Tibial artery (tissue), 4 donors: ENCODE results near the gene ZBTB5.

Source experiments
- DNase-seq, 2 donors: peaks; one replicate each; pipeline ENCODE4 v3.0.0-alpha.2; 2019
- H3K27ac ChIP-seq, 2 donors: fragments of 200-600 bp; sonication (generic) in 1 of 2; 1 replicate in 1 of 2; 2 replicates in 1 of 2; pipeline ENCODE4 v1.5.1; 2018 to 2019; ENCODE audit warnings: mild to moderate bottlenecking in 1 of 2
- H3K27me3 ChIP-seq, 2 donors: fragments of 200-600 bp; sonication (generic) in 1 of 2; one replicate each; pipeline versions ENCODE4 v1.5.1 to v1.6.0; 2016 to 2019
- H3K36me3 ChIP-seq, 3 donors: fragments of 200-600 bp; sonication (generic) in 2 of 3; one replicate each; pipeline ENCODE4 v1.5.1; 2016 to 2019; ENCODE audit warnings: mild to moderate bottlenecking in 2 of 3
- H3K4me1 ChIP-seq, 4 donors: fragments of 200-600 bp; sonication (generic) in 2 of 4; 1 replicate in 3 of 4; 2 replicates in 1 of 4; pipeline ENCODE4 v1.5.1; 2016 to 2019
- H3K4me3 ChIP-seq, 2 donors: fragments of 200-600 bp; sonication (generic) in 1 of 2; 1 replicate in 1 of 2; 2 replicates in 1 of 2; pipeline ENCODE4 v1.5.1; 2018 to 2019; ENCODE audit warnings: mild to moderate bottlenecking in 2 of 2
- H3K9me3 ChIP-seq, 3 donors: fragments of 200-600 bp; sonication (generic) in 1 of 3; one replicate each; pipeline ENCODE4 v1.5.1; 2016 to 2019
- intact Hi-C: fragments of 100-400 bp; cut with DNase I; formaldehyde crosslinking; loops from one replicate; pipeline ENCODE4 v1.15.0; 2023; ENCODE audit warnings: low total_unique reads
- TF ChIP-seq, protein P1 (sequence below), 2 experiments: fragments of 200-600 bp in 1 of 2; fragments of 450-650 bp in 1 of 2; IDR thresholded peaks; one replicate each; pipeline ENCODE4 v1.5.1; 2017 to 2019; ENCODE audit warnings: antibody characterized with exemption in 2 of 2, mild to moderate bottlenecking in 1 of 2, moderate library complexity in 1 of 2

ZBTB5 gene

DNA sequence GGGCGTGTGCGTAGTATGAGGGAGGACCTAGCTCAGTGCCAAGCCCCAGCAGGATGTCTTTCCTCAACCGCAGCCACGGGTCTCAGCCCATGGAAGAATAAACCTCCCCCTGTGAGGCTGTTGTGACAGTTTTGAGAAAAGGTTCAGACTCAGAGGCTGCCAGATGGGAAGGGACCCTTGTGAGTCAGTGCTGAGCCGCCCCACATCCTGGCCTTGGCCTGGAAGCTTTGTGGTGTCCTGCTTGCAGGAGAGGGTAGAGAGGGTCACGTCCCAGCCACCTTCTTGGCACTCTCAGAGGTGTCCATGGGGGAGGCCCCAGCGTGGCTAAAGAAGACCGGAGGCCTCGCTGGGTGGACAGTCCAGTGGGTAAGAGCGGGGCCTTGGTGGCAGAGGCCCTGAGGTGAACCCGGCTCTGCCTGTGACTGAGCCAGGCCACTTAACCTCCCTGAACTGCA lies 39.9 kb downstream of the ZBTB5 start:
- Histone ChIP-seq H3K4me3 (no peak overlapping the region), H3K4me1 (peaks cover 0 to 27% (median 25%) of the 10 kb centered on the region in 4 donors), H3K27me3 (no peaks in the 10 kb centered on the region), H3K9me3 (no peaks in the 10 kb centered on the region), H3K27ac (no peak overlapping the region), H3K36me3 (peaks cover 13 to 50% (median 39%) of the 10 kb centered on the region in 3 donors)
- intact Hi-C loops, result loop anchor here (10.0 kb wide), 1 partner anchor 149 kb away; the partner anchor contains the start of gene FBXO10
- no peak for DNase-seq
- TF ChIP-seq, protein P1, sequence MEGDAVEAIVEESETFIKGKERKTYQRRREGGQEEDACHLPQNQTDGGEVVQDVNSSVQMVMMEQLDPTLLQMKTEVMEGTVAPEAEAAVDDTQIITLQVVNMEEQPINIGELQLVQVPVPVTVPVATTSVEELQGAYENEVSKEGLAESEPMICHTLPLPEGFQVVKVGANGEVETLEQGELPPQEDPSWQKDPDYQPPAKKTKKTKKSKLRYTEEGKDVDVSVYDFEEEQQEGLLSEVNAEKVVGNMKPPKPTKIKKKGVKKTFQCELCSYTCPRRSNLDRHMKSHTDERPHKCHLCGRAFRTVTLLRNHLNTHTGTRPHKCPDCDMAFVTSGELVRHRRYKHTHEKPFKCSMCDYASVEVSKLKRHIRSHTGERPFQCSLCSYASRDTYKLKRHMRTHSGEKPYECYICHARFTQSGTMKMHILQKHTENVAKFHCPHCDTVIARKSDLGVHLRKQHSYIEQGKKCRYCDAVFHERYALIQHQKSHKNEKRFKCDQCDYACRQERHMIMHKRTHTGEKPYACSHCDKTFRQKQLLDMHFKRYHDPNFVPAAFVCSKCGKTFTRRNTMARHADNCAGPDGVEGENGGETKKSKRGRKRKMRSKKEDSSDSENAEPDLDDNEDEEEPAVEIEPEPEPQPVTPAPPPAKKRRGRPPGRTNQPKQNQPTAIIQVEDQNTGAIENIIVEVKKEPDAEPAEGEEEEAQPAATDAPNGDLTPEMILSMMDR (IDR thresholded peaks at IDR 0.05), result no peak

DNA sequence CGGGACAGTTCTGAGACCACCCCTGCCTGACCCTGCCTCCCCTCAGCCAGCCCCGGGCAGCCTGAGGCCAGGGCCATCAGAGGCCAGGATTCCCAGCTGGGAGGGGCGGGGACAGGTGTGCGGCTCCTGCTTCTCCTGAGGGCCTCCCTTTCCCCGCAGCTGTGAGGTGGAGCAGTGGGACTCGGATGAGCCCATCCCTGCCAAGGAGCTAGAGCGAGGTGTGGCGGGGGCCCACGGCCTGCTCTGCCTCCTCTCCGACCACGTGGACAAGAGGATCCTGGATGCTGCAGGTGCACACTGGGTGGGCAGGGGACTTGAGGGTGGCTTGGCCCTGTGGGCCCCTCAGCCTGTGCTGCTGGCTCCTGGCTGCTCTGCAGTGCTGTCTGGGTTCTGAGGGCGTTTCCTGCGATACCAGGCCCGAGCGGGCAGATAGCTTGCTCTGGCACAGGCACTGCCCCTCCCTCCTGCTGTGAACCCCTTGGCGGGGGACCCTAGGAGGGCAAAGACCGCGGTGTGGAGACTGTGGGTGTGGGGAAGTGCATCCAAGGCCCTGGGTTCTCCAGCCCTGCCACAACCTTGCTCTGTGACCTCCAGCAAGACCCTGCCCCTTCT lies 40.5 kb downstream of the ZBTB5 start:
- H3K4me3 ChIP-seq, result no peak overlapping the region
- H3K4me1 ChIP-seq, result peaks cover 0 to 27% (median 25%) of the 10 kb centered on the region in 4 donors
- no peak for DNase-seq
- TF ChIP-seq, protein P1 (IDR thresholded peaks at IDR 0.05), result no peak
- intact Hi-C loops, result loop anchor here (5.0 to 10.0 kb wide), 2 partner anchors 48 to 150 kb away; partner anchors contain the start of gene FBXO10
- H3K27me3 ChIP-seq, result no peaks in the 10 kb centered on the region
- H3K36me3 ChIP-seq, result peaks cover 13 to 44% (median 34%) of the 10 kb centered on the region in 3 donors
- H3K9me3 ChIP-seq, result no peaks in the 10 kb centered on the region
- H3K27ac ChIP-seq, result no peak overlapping the region

DNA sequence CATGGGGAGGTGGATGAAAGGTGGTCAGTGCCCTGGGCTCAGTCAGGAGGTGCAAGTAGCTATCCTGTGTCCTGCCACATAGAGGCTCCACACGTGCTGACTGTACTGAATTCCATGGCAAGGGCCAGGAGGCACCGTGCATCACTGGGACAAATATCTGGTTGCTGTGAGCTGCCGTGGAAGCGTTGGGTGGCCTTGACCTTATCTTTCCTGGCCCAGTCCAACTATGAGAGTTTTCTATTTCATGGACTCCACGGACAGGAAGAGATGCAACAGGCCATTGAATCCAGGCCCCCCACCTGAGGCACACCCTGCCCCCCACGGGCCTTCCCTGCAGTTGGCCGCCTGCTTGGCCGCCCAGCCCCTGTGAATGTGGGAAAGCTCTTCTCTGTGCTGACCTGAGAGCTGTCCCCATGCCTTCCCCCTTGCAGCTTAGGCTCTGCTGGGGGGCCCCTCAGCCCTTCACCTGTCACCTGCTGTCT lies 41.0 kb downstream of the ZBTB5 start:
- H3K36me3 ChIP-seq, result peaks cover 13 to 39% (median 28%) of the 10 kb centered on the region in 3 donors
- no peaks in the 10 kb centered on the region for H3K27me3 ChIP-seq
- H3K27ac ChIP-seq, result no peak overlapping the region
- H3K9me3 ChIP-seq, result no peaks in the 10 kb centered on the region
- H3K4me1 ChIP-seq, result peaks cover 0 to 27% (median 25%) of the 10 kb centered on the region in 4 donors
- intact Hi-C loops, result loop anchor here (5.0 to 10.0 kb wide), 2 partner anchors 48 to 151 kb away; partner anchors contain the start of gene FBXO10
- DNase-seq, result no peak
- TF ChIP-seq, protein P1 (IDR thresholded peaks at IDR 0.05), result no peak
- H3K4me3 ChIP-seq, result peak overlapping the region in 1 of 2 donors; percentile 94

DNA sequence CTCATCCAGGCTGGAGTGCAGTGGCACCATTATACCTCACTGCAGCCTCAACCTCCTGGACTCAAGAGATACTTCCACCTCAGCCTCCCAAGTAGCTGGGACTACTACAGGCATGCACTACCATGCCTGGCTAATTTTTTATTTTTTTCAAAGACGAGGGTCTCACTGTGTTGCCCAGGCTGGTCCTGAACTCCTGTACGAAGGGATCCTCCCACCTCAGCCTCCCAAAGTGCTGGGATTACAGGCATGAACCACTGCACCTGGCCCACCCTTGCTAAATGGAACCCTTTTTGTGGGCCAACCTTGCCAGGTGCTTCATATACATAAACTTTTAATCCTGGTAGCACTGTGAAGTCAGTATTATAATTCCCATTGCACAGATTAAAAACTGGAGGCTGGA lies 41.7 kb downstream of the ZBTB5 start:
- Histone ChIP-seq H3K36me3 (peaks cover 13 to 32% (median 21%) of the 10 kb centered on the region in 3 donors), H3K4me3 (peak overlapping the region; percentile 66 to 94), H3K4me1 (peaks cover 0 to 27% (median 25%) of the 10 kb centered on the region in 4 donors), H3K27ac (peak overlapping the region; percentile 75 to 86), H3K27me3 (no peaks in the 10 kb centered on the region), H3K9me3 (no peaks in the 10 kb centered on the region)
- TF ChIP-seq, protein P1 (IDR thresholded peaks at IDR 0.05), result no peak
- DNase-seq, result no peak
- intact Hi-C loops, result loop anchor here (5.0 to 10.0 kb wide), 2 partner anchors 49 to 151 kb away; partner anchors contain the start of gene FBXO10

DNA sequence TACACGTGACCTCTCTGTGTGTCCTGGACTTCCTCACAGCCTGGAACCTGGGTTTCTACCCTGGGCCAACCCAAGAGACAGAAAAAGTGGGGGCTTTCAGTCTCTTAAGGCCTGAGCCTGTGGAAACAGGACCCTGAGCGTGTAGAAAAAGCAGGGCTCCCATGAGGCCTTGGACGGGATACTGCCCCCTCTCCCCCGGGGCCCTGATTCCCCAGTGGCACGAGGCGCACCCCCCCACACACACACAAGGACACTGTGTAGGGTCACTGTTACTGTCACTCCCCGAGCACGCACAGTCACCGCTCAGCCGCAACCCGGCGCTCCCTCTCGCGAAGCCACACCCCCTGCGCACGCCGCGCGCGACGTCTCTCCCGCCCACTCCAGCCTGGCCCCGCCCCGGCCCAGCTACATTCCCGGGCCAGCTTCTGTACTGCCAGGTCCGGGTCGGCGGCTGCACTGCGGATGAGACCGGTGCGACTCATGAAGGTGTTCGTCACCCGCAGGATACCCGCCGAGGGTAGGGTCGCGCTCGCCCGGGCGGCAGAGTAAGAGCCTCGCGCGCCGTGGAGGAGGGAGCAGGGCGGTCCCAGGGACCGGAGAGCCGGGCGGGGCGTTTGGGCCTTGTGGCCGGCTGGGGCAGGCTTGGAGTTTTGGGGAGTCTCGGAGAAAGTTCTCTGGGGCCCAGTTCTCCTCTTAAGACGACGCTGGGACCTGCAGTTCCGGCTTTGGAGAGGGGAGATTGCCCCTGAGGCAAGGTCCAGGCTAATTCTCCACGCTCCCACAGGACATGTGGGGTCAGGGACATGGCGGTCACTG lies 42.8 kb downstream of the ZBTB5 start, which contains the start of gene GRHPR:
GRHPR (plus strand) TSS at position 408 of the 816 bp plus-strand sequence; CDS start at position 463, 55 bp downstream.
- H3K36me3 ChIP-seq, result peaks cover 6 to 21% (median 11%) of the 10 kb centered on the region in 3 donors
- H3K4me1 ChIP-seq, result peaks cover 0 to 27% (median 25%) of the 10 kb centered on the region in 4 donors
- H3K27me3 ChIP-seq, result no peaks in the 10 kb centered on the region
- TF ChIP-seq, protein P1 (IDR thresholded peaks at IDR 0.05), result no peak
- intact Hi-C loops, result loop anchor here (5.0 to 10.0 kb wide), 2 partner anchors 50 to 152 kb away; partner anchors contain the start of gene FBXO10
- DNase-seq, result peak; percentile 84 to 92
- H3K27ac ChIP-seq, result peak within 1 kb of the TSS; percentile 75 to 86
- H3K9me3 ChIP-seq, result no peaks in the 10 kb centered on the region
- peak within 1 kb of the TSS; percentile 66 to 94 for H3K4me3 ChIP-seq
